SH-SY5Y (cell line): Measurements from ENCODE around the gene SLX4IP.

ENCODE experiments used
- GATA2 ChIP-seq: IDR thresholded peaks from 2 replicates; pipeline ENCODE4 v1.6.1; 2011; ENCODE audit warnings: mild to moderate bottlenecking, low read depth, low read length
- GATA3 ChIP-seq: IDR thresholded peaks from 2 replicates; pipeline ENCODE4 v1.6.1; 2011; ENCODE audit warnings: low read depth, mild to moderate bottlenecking, low read length, moderate library complexity

The SLX4IP gene

GRCh38 chr20:10434832-10435812 is at the start of gene SLX4IP:
Gene SLX4IP (plus strand): TSS chr20:10435305. CDS start chr20:10458205, 22,900 bp downstream.
- TF ChIP-seq GATA2 (no peak), GATA3 (no peak)

- no peak for TF ChIP-seq GATA3
Measured at GRCh38 chr20:10385850-10386544, 49.1 kb upstream of the SLX4IP start.

GRCh38 chr20:10387686-10388085 is 47.4 kb upstream of the SLX4IP start:
- TF ChIP-seq GATA3, result no peak
- no peak for TF ChIP-seq GATA2

- peak; percentile 40; the same call in 1 of the 2 replicates for TF ChIP-seq GATA2
- no peak for TF ChIP-seq GATA3
Measured at GRCh38 chr20:10388597-10388996, 46.5 kb upstream of the SLX4IP start.

- TF ChIP-seq GATA2 (no peak), GATA3 (no peak)
Measured at GRCh38 chr20:10390709-10391108, 44.4 kb upstream of the SLX4IP start.

GRCh38 chr20:10398834-10399369 is 36.2 kb upstream of the SLX4IP start:
- TF ChIP-seq GATA3, result no peak
- no peak for TF ChIP-seq GATA2

GRCh38 chr20:10402938-10403608 is 32.0 kb upstream of the SLX4IP start:
- no peak for TF ChIP-seq GATA2
- no peak for TF ChIP-seq GATA3

- TF ChIP-seq GATA2 (no peak), GATA3 (no peak)
Measured at GRCh38 chr20:10404023-10404628, 31.0 kb upstream of the SLX4IP start.

GRCh38 chr20:10404959-10405530 is 30.1 kb upstream of the SLX4IP start:
- no peak for TF ChIP-seq GATA3
- TF ChIP-seq GATA2, result no peak

GRCh38 chr20:10408108-10408813 is 26.8 kb upstream of the SLX4IP start:
- TF ChIP-seq GATA2 (no peak), GATA3 (no peak)

GRCh38 chr20:10411673-10412072 is 23.4 kb upstream of the SLX4IP start:
- TF ChIP-seq GATA3, result no peak
- no peak for TF ChIP-seq GATA2

GRCh38 chr20:10412591-10413408 is 22.3 kb upstream of the SLX4IP start:
- TF ChIP-seq GATA3 (no peak), GATA2 (no peak)
